Measurements from ENCODE around the gene ECPAS.
"Not testable (repeated sequence)": the region's sequence is repeated elsewhere in the genome, so short reads cannot be mapped to it uniquely, and the experiment has no call there.

ECPAS gene

GRCh38 chr9:111412280-111412679 is 71.9 kb downstream of the ECPAS start:
- DNase-seq: no peak

GRCh38 chr9:111411266-111411665 is 72.9 kb downstream of the ECPAS start:
- no peak for DNase-seq

- no peak for DNase-seq
These were observed 76.4 kb downstream of the ECPAS start for GRCh38 chr9:111407813-111408212.

- no peak for DNase-seq
These were observed 78.5 kb downstream of the ECPAS start for GRCh38 chr9:111405701-111406100.

GRCh38 chr9:111401486-111401885 is 82.7 kb downstream of the ECPAS start:
- not testable (repeated sequence) for DNase-seq

- DNase-seq: no peak
These were observed 83.7 kb downstream of the ECPAS start for GRCh38 chr9:111400564-111400898.

- peak in 1 of 2 experiments; percentile 23 for DNase-seq
These were observed 84.2 kb downstream of the ECPAS start for GRCh38 chr9:111399772-111400563.

GRCh38 chr9:111399211-111399739 is 84.9 kb downstream of the ECPAS start:
- DNase-seq: no peak

- DNase-seq: no peak
These were observed 90.2 kb downstream of the ECPAS start for GRCh38 chr9:111393971-111394370.

GRCh38 chr9:111389406-111389805 is 94.8 kb downstream of the ECPAS start:
- DNase-seq: no peak

- DNase-seq: no peak
These were observed 97.8 kb downstream of the ECPAS start for GRCh38 chr9:111386386-111386785.

- DNase-seq: no peak
These were observed 103.2 kb downstream of the ECPAS start for GRCh38 chr9:111381006-111381405.

- DNase-seq: no peak
These were observed 108.2 kb downstream of the ECPAS start for GRCh38 chr9:111375817-111376564.

GRCh38 chr9:111375062-111375461 is 109.1 kb downstream of the ECPAS start:
- no peak for DNase-seq

- no peak for DNase-seq
These were observed 111.9 kb downstream of the ECPAS start for GRCh38 chr9:111372297-111372696.

GRCh38 chr9:111366978-111367377 is 117.2 kb downstream of the ECPAS start:
- DNase-seq: no peak

- no peak for DNase-seq
These were observed 121.7 kb downstream of the ECPAS start for GRCh38 chr9:111362526-111362925.

GRCh38 chr9:111360881-111361280 is 123.3 kb downstream of the ECPAS start:
- no peak for DNase-seq

GRCh38 chr9:111356481-111357244 is 127.5 kb downstream of the ECPAS start:
- DNase-seq: no peak

- DNase-seq: no peak
These were observed 131.6 kb downstream of the ECPAS start for GRCh38 chr9:111352545-111352944.

GRCh38 chr9:111350556-111350955 is 133.6 kb downstream of the ECPAS start:
- no peak for DNase-seq

GRCh38 chr9:111349766-111350165 is 134.4 kb downstream of the ECPAS start:
- no peak for DNase-seq

GRCh38 chr9:111348821-111349271 is 135.3 kb downstream of the ECPAS start:
- DNase-seq: no peak

Data from NCI-H524 (cell line).